GM23248 (cell line): ENCODE data around the gene C20orf202. TPM values are rescaled to one million over a fixed set of nuclear protein-coding genes. Genes with fewer than 3 reads are reported as not detected.

Experiments
- DNase-seq: peaks from one replicate; pipeline ENCODE4 v3.0.0-alpha.2; 2015
- H2AFZ ChIP-seq: fragments of 200-600 bp; sonication (generic); 2 replicates; pipeline ENCODE4 v1.6.1; 2016; ENCODE audit warnings: antibody characterized with exemption
- H3F3A ChIP-seq: fragments of 200-600 bp; sonication (generic); 2 replicates; pipeline ENCODE4 v1.6.1; 2016; ENCODE audit warnings: mild to moderate bottlenecking, antibody characterized with exemption, mixed run types; ENCODE audit not compliant: insufficient read depth
- H3K27ac ChIP-seq: fragments of 200-600 bp; sonication (generic); 2 replicates; pipeline ENCODE4 v1.5.1; 2016; ENCODE audit warnings: mild to moderate bottlenecking
- H3K27me3 ChIP-seq: fragments of 200-600 bp; sonication (generic); replicated peaks from 2 replicates; pipeline ENCODE4 v1.6.1; 2016; ENCODE audit warnings: mild to moderate bottlenecking; ENCODE audit not compliant: insufficient read depth
- H3K36me3 ChIP-seq: fragments of 200-600 bp; sonication (generic); 2 replicates; pipeline ENCODE4 v1.6.1; 2016; ENCODE audit warnings: low read depth, mild to moderate bottlenecking
- H3K4me1 ChIP-seq: fragments of 200-600 bp; sonication (generic); 2 replicates; pipeline ENCODE4 v1.6.1; 2016; ENCODE audit warnings: mild to moderate bottlenecking; ENCODE audit not compliant: insufficient read depth
- H3K4me2 ChIP-seq: fragments of 200-600 bp; sonication (generic); one replicate; pipeline ENCODE4 v1.6.1; 2016; ENCODE audit warnings: mild to moderate bottlenecking; ENCODE audit not compliant: unreplicated experiment
- H3K4me3 ChIP-seq: fragments of 200-600 bp; sonication (generic); 2 replicates; pipeline ENCODE4 v1.5.1; 2016; ENCODE audit warnings: mild to moderate bottlenecking
- H3K79me2 ChIP-seq: fragments of 200-600 bp; sonication (generic); 2 replicates; pipeline ENCODE4 v1.6.1; 2016; ENCODE audit warnings: mild to moderate bottlenecking; ENCODE audit not compliant: insufficient read depth
- H3K9ac ChIP-seq: fragments of 200-600 bp; sonication (generic); 2 replicates; pipeline ENCODE4 v1.6.1; 2016; ENCODE audit warnings: mild to moderate bottlenecking
- H3K9me2 ChIP-seq: fragments of 200-600 bp; sonication (generic); 2 replicates; pipeline ENCODE4 v1.6.1; 2016; ENCODE audit warnings: mixed run types, mild to moderate bottlenecking, moderate library complexity; ENCODE audit not compliant: insufficient read depth
- H3K9me3 ChIP-seq: fragments of 200-600 bp; sonication (generic); one replicate; pipeline ENCODE4 v1.6.1; 2017; ENCODE audit warnings: low read depth
- H4K20me1 ChIP-seq: fragments of 200-600 bp; sonication (generic); 2 replicates; pipeline ENCODE4 v1.6.0; 2016; ENCODE audit not compliant: insufficient read depth
- EZH2 ChIP-seq: fragments of 200-600 bp; sonication (generic); IDR thresholded peaks from 2 replicates; pipeline ENCODE4 v1.6.1; 2018; ENCODE audit warnings: antibody characterized with exemption, mild to moderate bottlenecking; ENCODE audit not compliant: insufficient read depth, poor library complexity, severe bottlenecking
- EZH2phosphoT487 ChIP-seq: fragments of 200-600 bp; sonication (generic); IDR thresholded peaks from 2 replicates; pipeline ENCODE4 v1.6.1; 2018; ENCODE audit warnings: antibody characterized with exemption, moderate library complexity, mild to moderate bottlenecking, low read depth; ENCODE audit not compliant: insufficient read depth
- WGBS, 2 experiments: methylation state at CpG; one replicate each; pipeline ENCODE4 v1.1.6; 2015 to 2017; ENCODE audit warnings: low lambda C conversion rate in 2 of 2, low coverage in 1 of 2; ENCODE audit errors: missing lambda C conversion rate in 2 of 2; 5-methylcytosine and 5-hydroxymethylcytosine counted together
- in situ Hi-C: fragments of 300-500 bp; cut with MboI; formaldehyde crosslinking; loops from 2 replicates; pipeline ENCODE4 v1.15.0; 2020
- polyA plus RNA-seq: library from polyadenylated mRNA; unstranded; fragments of >200 nt; fragmentation: Nextera tagmentation; extraction: Ambion mirVana; gene quantifications from 2 replicates; pipeline ENCODE4 v1.2.1, GENCODE V29; 2016
- total RNA-seq: library from RNA; depleted of rRNA; stranded (reverse); fragments of >200 nt; shearing (Covaris generic); gene quantifications from 2 replicates; pipeline ENCODE4 v1.2.3, GENCODE V29; 2014

The C20orf202 gene
- total and polyA plus RNA-seq, 2 experiments from 2014 or later = not detected

GRCh38 chr20:1204113-1204512 is 859 bp downstream of the C20orf202 start:
- no peaks in the 10 kb centered on the region for H3K9me3 ChIP-seq
- no peak overlapping the region for H3K4me2 ChIP-seq
- peaks cover 43% of the 10 kb centered on the region for H3K27me3 ChIP-seq
- TF ChIP-seq EZH2phosphoT487 (no peak), EZH2 (no peak)
- H3F3A ChIP-seq = no peaks in the 10 kb centered on the region
- H3K9ac ChIP-seq = no peak overlapping the region
- H3K4me3 ChIP-seq = no peak overlapping the region
- no peak overlapping the region for H2AFZ ChIP-seq
- 26 to 40% methylated on average over 5 of the region's 5 CpGs for WGBS, 2 experiments
- H4K20me1 ChIP-seq = no peaks in the 10 kb centered on the region
- no peaks in the 10 kb centered on the region for H3K9me2 ChIP-seq
- in situ Hi-C loops = loop anchor here (25.0 kb wide), 1 partner anchor 392 kb away; no protein-coding TSS in a partner anchor
- DNase-seq = no peak
- no peaks in the 10 kb centered on the region for H3K79me2 ChIP-seq
- no peaks in the 10 kb centered on the region for H3K4me1 ChIP-seq
- H3K36me3 ChIP-seq = no peaks in the 10 kb centered on the region
- H3K27ac ChIP-seq = no peak overlapping the region

DNA sequence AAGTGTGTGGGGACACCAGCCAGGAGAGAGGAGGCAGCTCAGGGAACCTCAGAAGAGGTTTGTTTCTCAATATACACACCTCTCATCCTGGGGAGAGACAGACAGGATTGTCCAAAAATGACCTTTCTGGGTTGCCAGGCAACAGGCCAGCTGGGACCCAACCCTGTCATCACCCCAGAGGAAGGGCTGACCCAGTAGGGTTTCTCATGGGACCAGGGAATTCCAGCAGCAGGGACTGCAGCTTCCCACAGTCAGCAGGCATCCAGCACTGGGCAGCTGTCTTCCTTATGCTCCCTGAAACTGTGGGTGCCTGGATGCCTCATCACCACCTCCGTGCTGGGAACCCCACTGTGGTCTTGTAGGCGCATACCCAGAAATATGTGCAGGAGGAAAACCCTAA is 1.3 kb downstream of the C20orf202 start:
- no peaks in the 10 kb centered on the region for H3K36me3 ChIP-seq
- in situ Hi-C loops = loop anchor here (25.0 kb wide), 1 partner anchor 392 kb away; no protein-coding TSS in a partner anchor
- no peaks in the 10 kb centered on the region for H3K9me2 ChIP-seq
- peaks cover 44% of the 10 kb centered on the region for H3K27me3 ChIP-seq
- no peak for TF ChIP-seq EZH2phosphoT487
- no peak for TF ChIP-seq EZH2
- H3K4me1 ChIP-seq = no peaks in the 10 kb centered on the region
- no peaks in the 10 kb centered on the region for H3F3A ChIP-seq
- no peak overlapping the region for H3K4me2 ChIP-seq
- H4K20me1 ChIP-seq = no peaks in the 10 kb centered on the region
- H3K9me3 ChIP-seq = no peaks in the 10 kb centered on the region
- DNase-seq = no peak
- no peak overlapping the region for H3K27ac ChIP-seq
- 63 to 70% methylated on average over 2 of the region's 2 CpGs for WGBS, 2 experiments
- H3K79me2 ChIP-seq = no peaks in the 10 kb centered on the region
- no peak overlapping the region for H2AFZ ChIP-seq
- H3K9ac ChIP-seq = no peak overlapping the region
- no peak overlapping the region for H3K4me3 ChIP-seq

DNA sequence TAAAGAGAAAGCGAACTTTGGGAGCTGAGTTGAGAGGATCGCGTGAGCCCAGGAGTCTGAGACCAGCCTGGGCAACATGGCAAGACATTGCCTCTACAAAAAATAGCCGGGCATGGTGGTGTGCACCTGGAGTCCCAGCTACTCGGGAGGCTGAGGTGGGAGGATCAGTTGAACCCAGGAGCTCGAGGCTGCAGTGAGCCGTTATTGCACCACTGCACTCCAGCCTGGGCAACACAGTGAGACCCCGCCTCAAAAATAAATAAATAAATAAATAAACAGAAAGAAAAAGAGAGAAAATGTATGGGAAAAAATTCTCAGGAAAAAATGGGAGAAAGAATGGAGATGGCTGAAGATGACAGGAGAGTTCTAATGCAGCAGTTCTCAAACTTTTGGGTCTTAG is 2.5 kb downstream of the C20orf202 start:
- TF ChIP-seq EZH2phosphoT487 = no peak
- TF ChIP-seq EZH2 = no peak
- no peak overlapping the region for H3K4me3 ChIP-seq
- peaks cover 48% of the 10 kb centered on the region for H3K27me3 ChIP-seq
- H3K27ac ChIP-seq = no peak overlapping the region
- H3K36me3 ChIP-seq = no peaks in the 10 kb centered on the region
- no peak overlapping the region for H2AFZ ChIP-seq
- no peak overlapping the region for H3K9ac ChIP-seq
- no peak overlapping the region for H3K4me2 ChIP-seq
- no peak for DNase-seq
- 69 to 72% methylated on average over 8 of the region's 8 CpGs for WGBS, 2 experiments
- H3K9me3 ChIP-seq = no peaks in the 10 kb centered on the region
- H3K79me2 ChIP-seq = no peaks in the 10 kb centered on the region
- no peaks in the 10 kb centered on the region for H3K9me2 ChIP-seq
- in situ Hi-C loops = loop anchor here (25.0 kb wide), 1 partner anchor 394 kb away; no protein-coding TSS in a partner anchor
- no peaks in the 10 kb centered on the region for H3K4me1 ChIP-seq
- no peaks in the 10 kb centered on the region for H4K20me1 ChIP-seq
- no peaks in the 10 kb centered on the region for H3F3A ChIP-seq

- Histone ChIP-seq H4K20me1 (no peaks in the 10 kb centered on the region), H3K9me2 (no peaks in the 10 kb centered on the region), H3K9ac (no peak overlapping the region), H3K9me3 (no peaks in the 10 kb centered on the region), H3K4me2 (peak overlapping the region; percentile 67), H3F3A (no peaks in the 10 kb centered on the region), H2AFZ (no peak overlapping the region), H3K36me3 (no peaks in the 10 kb centered on the region), H3K27ac (no peak overlapping the region), H3K4me1 (no peaks in the 10 kb centered on the region), H3K27me3 (peaks cover 41% of the 10 kb centered on the region), H3K79me2 (no peaks in the 10 kb centered on the region), H3K4me3 (peak overlapping the region; percentile 50)
- WGBS, 2 experiments = 7 to 10% methylated on average over 18 to 19 of the region's 19 CpGs
- no peak for TF ChIP-seq EZH2phosphoT487
- no peak for TF ChIP-seq EZH2
- DNase-seq = peak; percentile 59
- in situ Hi-C loops = loop anchor here (25.0 kb wide), 1 partner anchor 394 kb away; no protein-coding TSS in a partner anchor
Observed at GRCh38 chr20:1206366-1207148, 3.3 kb downstream of the C20orf202 start.
